Activated T-helper 1 cell treated with anti-CD3 and anti-CD28 coated beads, Interleukin-12 subunit alpha, Interleukin-12 subunit beta, Interleukin-2, Interleukin-4 antibody, amounts not matched to agents 30 ng/mL and 10 ng/mL and 1 ng/mL, durations not matched to agents 14 hours and 24 hours and 36 hours (primary cell): ENCODE results near the gene PLEKHF1. TPM values are rescaled to one million over a fixed set of nuclear protein-coding genes. Genes with fewer than 3 reads are reported as not detected.
"Not testable (repeated sequence)": the region's sequence is repeated elsewhere in the genome, so short reads cannot be mapped to it uniquely, and the experiment has no call there.

Experiments
- DNase-seq: peaks from one replicate; pipeline ENCODE4 v3.0.0; 2021; ENCODE audit warnings: low spot score
- H3K27ac Mint-ChIP-seq: one replicate; pipeline ENCODE4 v1.8.0; 2021; ENCODE audit warnings: mild to moderate bottlenecking, mixed read lengths
- H3K27me3 Mint-ChIP-seq: one replicate; pipeline ENCODE4 v1.8.0; 2022; ENCODE audit warnings: mild to moderate bottlenecking, moderate library complexity, mixed read lengths; ENCODE audit not compliant: insufficient read depth
- H3K36me3 Mint-ChIP-seq: one replicate; pipeline ENCODE4 v1.8.0; 2021; ENCODE audit warnings: low read depth, mixed read lengths
- H3K4me1 Mint-ChIP-seq: one replicate; pipeline ENCODE4 v1.8.0; 2021; ENCODE audit warnings: low read depth, mixed read lengths
- H3K4me3 Mint-ChIP-seq: one replicate; pipeline ENCODE4 v1.8.0; 2021; ENCODE audit warnings: mild to moderate bottlenecking, moderate library complexity, mixed read lengths
- H3K9me3 Mint-ChIP-seq: one replicate; pipeline ENCODE4 v1.8.0; 2021; ENCODE audit warnings: mixed read lengths
- intact Hi-C: fragments of 100-400 bp; cut with micrococcal nuclease; formaldehyde crosslinking; loops from one replicate; pipeline ENCODE4 v1.15.1; 2024
- total RNA-seq: library from RNA; stranded (reverse); gene quantifications from 2 replicates; pipeline ENCODE4 v1.2.3, GENCODE V29; 2022

Gene PLEKHF1
- total RNA-seq, 1 donor from 2014 or later: 30.9 TPM

- no peaks in the 10 kb centered on the region for H3K9me3 Mint-ChIP-seq
- no peak overlapping the region for H3K4me3 Mint-ChIP-seq
- H3K4me1 Mint-ChIP-seq: peaks cover 70% of the 10 kb centered on the region
- peak overlapping the region; percentile 52 for H3K27ac Mint-ChIP-seq
- no peaks in the 10 kb centered on the region for H3K27me3 Mint-ChIP-seq
- no peak for DNase-seq
- H3K36me3 Mint-ChIP-seq: peaks cover 29% of the 10 kb centered on the region
- intact Hi-C loops: no loop called here
These were observed 41.4 kb downstream of the PLEKHF1 start for GRCh38 chr19:29706635-29707034.

- Mint-ChIP-seq H3K36me3 (peaks cover 43% of the 10 kb centered on the region), H3K9me3 (no peaks in the 10 kb centered on the region), H3K4me3 (no peak overlapping the region), H3K4me1 (peaks cover 89% of the 10 kb centered on the region), H3K27me3 (no peaks in the 10 kb centered on the region), H3K27ac (peak overlapping the region; percentile 26)
- DNase-seq: no peak
- intact Hi-C loops: no loop called here
These were observed 43.5 kb downstream of the PLEKHF1 start for GRCh38 chr19:29708554-29709439.

GRCh38 chr19:29709440-29709798 is 44.2 kb downstream of the PLEKHF1 start:
- intact Hi-C loops, H3K9me3 Mint-ChIP-seq, H3K4me3 Mint-ChIP-seq, H3K27me3 Mint-ChIP-seq, DNase-seq: not testable (repeated sequence)
- H3K27ac Mint-ChIP-seq: peak overlapping the region; percentile 35
- H3K36me3 Mint-ChIP-seq: peaks cover 45% of the 10 kb centered on the region
- peaks cover 89% of the 10 kb centered on the region for H3K4me1 Mint-ChIP-seq

- DNase-seq: no peak
- Mint-ChIP-seq H3K9me3 (no peaks in the 10 kb centered on the region), H3K4me1 (peaks cover 80% of the 10 kb centered on the region), H3K27me3 (no peaks in the 10 kb centered on the region), H3K4me3 (peak overlapping the region; percentile 87), H3K36me3 (peaks cover 35% of the 10 kb centered on the region), H3K27ac (peak overlapping the region; percentile 78)
- intact Hi-C loops: no loop called here
These were observed 46.4 kb downstream of the PLEKHF1 start for GRCh38 chr19:29711584-29712132.

- intact Hi-C loops: no loop called here
- peak overlapping the region; percentile 93 for H3K27ac Mint-ChIP-seq
- no peaks in the 10 kb centered on the region for H3K9me3 Mint-ChIP-seq
- no peaks in the 10 kb centered on the region for H3K27me3 Mint-ChIP-seq
- peaks cover 32% of the 10 kb centered on the region for H3K36me3 Mint-ChIP-seq
- DNase-seq: no peak
- H3K4me1 Mint-ChIP-seq: peaks cover 73% of the 10 kb centered on the region
- peak overlapping the region; percentile 87 for H3K4me3 Mint-ChIP-seq
These were observed 47.7 kb downstream of the PLEKHF1 start for GRCh38 chr19:29712744-29713516.

- intact Hi-C loops: loop anchor here (1.0 kb wide), 2 partner anchors 9 to 41 kb away; no protein-coding TSS in a partner anchor
- H3K4me1 Mint-ChIP-seq: peaks cover 61% of the 10 kb centered on the region
- H3K27me3 Mint-ChIP-seq: no peaks in the 10 kb centered on the region
- H3K27ac Mint-ChIP-seq: peak overlapping the region; percentile 93
- no peaks in the 10 kb centered on the region for H3K9me3 Mint-ChIP-seq
- H3K4me3 Mint-ChIP-seq: peak overlapping the region; percentile 87
- peaks cover 27% of the 10 kb centered on the region for H3K36me3 Mint-ChIP-seq
- peak; percentile 37 for DNase-seq
These were observed 49.2 kb downstream of the PLEKHF1 start for GRCh38 chr19:29714371-29714952.

GRCh38 chr19:29714953-29715700 is 49.9 kb downstream of the PLEKHF1 start, which contains the start of gene C19orf12:
Gene C19orf12 (minus strand): TSS chr19:29715261. CDS start chr19:29708413, 6,848 bp downstream.
- Mint-ChIP-seq H3K4me1 (peaks cover 57% of the 10 kb centered on the region), H3K27me3 (no peaks in the 10 kb centered on the region), H3K36me3 (peaks cover 27% of the 10 kb centered on the region), H3K4me3 (peak within 1 kb of the TSS; percentile 94), H3K9me3 (no peaks in the 10 kb centered on the region), H3K27ac (peak within 1 kb of the TSS; percentile 98)
- peak; percentile 66 for DNase-seq
- intact Hi-C loops: loop anchor here (1.0 to 5.0 kb wide), 3 partner anchors 10 to 227 kb away; partner anchors contain the start of gene URI1

- Mint-ChIP-seq H3K4me3 (peak overlapping the region; percentile 94), H3K36me3 (peaks cover 21% of the 10 kb centered on the region), H3K4me1 (peaks cover 49% of the 10 kb centered on the region), H3K27me3 (peaks cover 2% of the 10 kb centered on the region), H3K27ac (peak overlapping the region; percentile 98), H3K9me3 (no peaks in the 10 kb centered on the region)
- intact Hi-C loops: loop anchor here (1.0 to 5.0 kb wide), 6 partner anchors 22 to 226 kb away; partner anchors contain the start of genes PLEKHF1, POP4 and URI1
- no peak for DNase-seq
These were observed 50.7 kb downstream of the PLEKHF1 start for GRCh38 chr19:29715701-29716581.

GRCh38 chr19:29717051-29717450 is 51.8 kb downstream of the PLEKHF1 start:
- H3K4me3 Mint-ChIP-seq: no peak overlapping the region

GRCh38 chr19:29724102-29724641 is 58.9 kb downstream of the PLEKHF1 start:
- no peak for DNase-seq
- intact Hi-C loops: no loop called here
- no peak overlapping the region for H3K4me3 Mint-ChIP-seq
- no peaks in the 10 kb centered on the region for H3K9me3 Mint-ChIP-seq
- H3K4me1 Mint-ChIP-seq: peaks cover 4% of the 10 kb centered on the region
- H3K27ac Mint-ChIP-seq: no peak overlapping the region
- H3K27me3 Mint-ChIP-seq: peaks cover 37% of the 10 kb centered on the region
- no peaks in the 10 kb centered on the region for H3K36me3 Mint-ChIP-seq

More at GRCh38 chr19:29717051-29717450, 51.8 kb downstream of the PLEKHF1 start:
- Mint-ChIP-seq H3K27ac (no peak overlapping the region), H3K9me3 (no peaks in the 10 kb centered on the region), H3K4me1 (peaks cover 39% of the 10 kb centered on the region), H3K36me3 (peaks cover 16% of the 10 kb centered on the region), H3K27me3 (peaks cover 7% of the 10 kb centered on the region)
- intact Hi-C loops: loop anchor here (5.0 kb wide), 1 partner anchor 225 kb away; the partner anchor contains the start of gene URI1
- DNase-seq: no peak

GRCh38 chr19:29724746-29725145 is 59.5 kb downstream of the PLEKHF1 start:
- intact Hi-C loops: no loop called here
- Mint-ChIP-seq H3K4me3 (no peak overlapping the region), H3K27ac (no peak overlapping the region), H3K9me3 (no peaks in the 10 kb centered on the region), H3K36me3 (no peaks in the 10 kb centered on the region), H3K4me1 (peaks cover 4% of the 10 kb centered on the region), H3K27me3 (peaks cover 43% of the 10 kb centered on the region)
- no peak for DNase-seq
